Measurements from ENCODE around the gene GH1. TPM values are rescaled to one million over a fixed set of nuclear protein-coding genes. Genes with fewer than 3 reads are reported as not detected.

Gene GH1
- total and polyA plus RNA-seq, 9 of the 15 experiments (the other 6 are each of a cell fraction or from before 2014, with no cell fraction given) = not detected

DNA sequence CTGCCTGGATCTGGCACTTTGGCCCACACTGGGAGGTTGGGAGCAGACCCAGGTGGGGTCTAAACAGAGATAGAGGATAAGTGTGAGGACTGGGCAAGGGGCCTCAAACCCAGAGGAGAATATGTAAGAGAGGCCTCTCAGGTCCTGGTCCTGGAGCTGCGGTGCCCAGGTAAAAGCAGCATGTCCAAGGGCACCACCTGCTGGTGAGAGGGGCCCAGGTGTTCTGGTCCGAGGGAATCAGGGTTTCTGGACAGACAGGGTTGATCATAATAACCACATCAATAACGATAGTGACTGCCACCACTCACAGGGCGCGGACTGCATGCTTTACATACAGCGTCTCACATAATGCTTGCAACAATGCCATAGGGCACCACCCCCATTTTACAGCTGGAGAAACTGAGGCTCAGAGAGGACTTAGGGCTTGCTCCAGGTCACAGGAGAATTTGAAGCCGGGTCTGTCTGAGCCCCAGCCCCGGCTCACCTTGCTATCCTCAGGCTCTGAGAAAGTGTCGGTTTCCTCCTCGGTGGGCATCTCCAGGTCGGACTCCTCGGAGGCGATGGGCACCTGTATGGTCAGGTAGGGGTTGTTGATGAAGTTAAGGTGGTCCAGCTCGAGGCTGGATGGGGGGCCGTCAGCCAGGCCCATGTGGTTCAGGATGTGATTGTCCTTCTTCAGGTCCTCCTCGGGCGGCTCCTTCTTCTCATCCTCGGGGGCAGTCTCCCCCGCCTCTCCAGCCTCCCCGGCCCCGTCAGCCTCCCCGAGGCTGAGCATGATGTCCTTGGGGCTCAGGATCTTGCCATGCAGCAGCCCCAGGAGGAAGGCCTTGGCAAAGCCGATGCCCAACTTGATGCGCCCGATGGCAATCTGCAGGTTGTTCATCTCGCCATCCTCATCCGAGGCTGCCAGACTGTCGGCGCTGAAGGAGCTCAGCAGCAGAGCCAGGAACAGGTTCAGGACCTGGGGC lies 32.6 kb upstream of the GH1 start (continued):
- TF ChIP-seq, protein P1, sequence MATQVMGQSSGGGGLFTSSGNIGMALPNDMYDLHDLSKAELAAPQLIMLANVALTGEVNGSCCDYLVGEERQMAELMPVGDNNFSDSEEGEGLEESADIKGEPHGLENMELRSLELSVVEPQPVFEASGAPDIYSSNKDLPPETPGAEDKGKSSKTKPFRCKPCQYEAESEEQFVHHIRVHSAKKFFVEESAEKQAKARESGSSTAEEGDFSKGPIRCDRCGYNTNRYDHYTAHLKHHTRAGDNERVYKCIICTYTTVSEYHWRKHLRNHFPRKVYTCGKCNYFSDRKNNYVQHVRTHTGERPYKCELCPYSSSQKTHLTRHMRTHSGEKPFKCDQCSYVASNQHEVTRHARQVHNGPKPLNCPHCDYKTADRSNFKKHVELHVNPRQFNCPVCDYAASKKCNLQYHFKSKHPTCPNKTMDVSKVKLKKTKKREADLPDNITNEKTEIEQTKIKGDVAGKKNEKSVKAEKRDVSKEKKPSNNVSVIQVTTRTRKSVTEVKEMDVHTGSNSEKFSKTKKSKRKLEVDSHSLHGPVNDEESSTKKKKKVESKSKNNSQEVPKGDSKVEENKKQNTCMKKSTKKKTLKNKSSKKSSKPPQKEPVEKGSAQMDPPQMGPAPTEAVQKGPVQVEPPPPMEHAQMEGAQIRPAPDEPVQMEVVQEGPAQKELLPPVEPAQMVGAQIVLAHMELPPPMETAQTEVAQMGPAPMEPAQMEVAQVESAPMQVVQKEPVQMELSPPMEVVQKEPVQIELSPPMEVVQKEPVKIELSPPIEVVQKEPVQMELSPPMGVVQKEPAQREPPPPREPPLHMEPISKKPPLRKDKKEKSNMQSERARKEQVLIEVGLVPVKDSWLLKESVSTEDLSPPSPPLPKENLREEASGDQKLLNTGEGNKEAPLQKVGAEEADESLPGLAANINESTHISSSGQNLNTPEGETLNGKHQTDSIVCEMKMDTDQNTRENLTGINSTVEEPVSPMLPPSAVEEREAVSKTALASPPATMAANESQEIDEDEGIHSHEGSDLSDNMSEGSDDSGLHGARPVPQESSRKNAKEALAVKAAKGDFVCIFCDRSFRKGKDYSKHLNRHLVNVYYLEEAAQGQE (IDR thresholded peaks at IDR 0.05; ENCODE audit: borderline replicate concordance) = peak; percentile 14; the same call in 1 of the 2 replicates
- TF ChIP-seq, protein P1 (CRISPR knock-in tag; IDR thresholded peaks at IDR 0.05; ENCODE audit: low read depth) = no peak
- no peak for TF ChIP-seq ZZZ3 (IDR thresholded peaks at IDR 0.05)
- TF ChIP-seq ZNF707 (CRISPR knock-in tag; conservative IDR thresholded peaks at IDR 0.05) = no peak
- TF ChIP-seq, protein P2, sequence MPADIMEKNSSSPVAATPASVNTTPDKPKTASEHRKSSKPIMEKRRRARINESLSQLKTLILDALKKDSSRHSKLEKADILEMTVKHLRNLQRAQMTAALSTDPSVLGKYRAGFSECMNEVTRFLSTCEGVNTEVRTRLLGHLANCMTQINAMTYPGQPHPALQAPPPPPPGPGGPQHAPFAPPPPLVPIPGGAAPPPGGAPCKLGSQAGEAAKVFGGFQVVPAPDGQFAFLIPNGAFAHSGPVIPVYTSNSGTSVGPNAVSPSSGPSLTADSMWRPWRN (IDR thresholded peaks at IDR 0.05; ENCODE audit: low read depth) = no peak
- no peak for TF ChIP-seq MCM7 (IDR thresholded peaks at IDR 0.05)
- TF ChIP-seq SRF (CRISPR knock-in tag; IDR thresholded peaks at IDR 0.05) = no peak
- no peak for TF ChIP-seq DMBX1 (CRISPR knock-in tag; IDR thresholded peaks at IDR 0.05; ENCODE audit: borderline replicate concordance)
- no peak for TF ChIP-seq RBM22 (IDR thresholded peaks at IDR 0.05; ENCODE audit: low read depth, low read length, poor library complexity, severe bottlenecking)
- peak in 1 of 2 experiments; percentile 41; a peak in 2 of 4 replicates for TF ChIP-seq RAD21 (CRISPR knock-in tag; conservative IDR thresholded peaks at IDR 0.05 in 1 of 2, IDR thresholded peaks at IDR 0.05 in 1 of 2)
- TF ChIP-seq, protein P3, sequence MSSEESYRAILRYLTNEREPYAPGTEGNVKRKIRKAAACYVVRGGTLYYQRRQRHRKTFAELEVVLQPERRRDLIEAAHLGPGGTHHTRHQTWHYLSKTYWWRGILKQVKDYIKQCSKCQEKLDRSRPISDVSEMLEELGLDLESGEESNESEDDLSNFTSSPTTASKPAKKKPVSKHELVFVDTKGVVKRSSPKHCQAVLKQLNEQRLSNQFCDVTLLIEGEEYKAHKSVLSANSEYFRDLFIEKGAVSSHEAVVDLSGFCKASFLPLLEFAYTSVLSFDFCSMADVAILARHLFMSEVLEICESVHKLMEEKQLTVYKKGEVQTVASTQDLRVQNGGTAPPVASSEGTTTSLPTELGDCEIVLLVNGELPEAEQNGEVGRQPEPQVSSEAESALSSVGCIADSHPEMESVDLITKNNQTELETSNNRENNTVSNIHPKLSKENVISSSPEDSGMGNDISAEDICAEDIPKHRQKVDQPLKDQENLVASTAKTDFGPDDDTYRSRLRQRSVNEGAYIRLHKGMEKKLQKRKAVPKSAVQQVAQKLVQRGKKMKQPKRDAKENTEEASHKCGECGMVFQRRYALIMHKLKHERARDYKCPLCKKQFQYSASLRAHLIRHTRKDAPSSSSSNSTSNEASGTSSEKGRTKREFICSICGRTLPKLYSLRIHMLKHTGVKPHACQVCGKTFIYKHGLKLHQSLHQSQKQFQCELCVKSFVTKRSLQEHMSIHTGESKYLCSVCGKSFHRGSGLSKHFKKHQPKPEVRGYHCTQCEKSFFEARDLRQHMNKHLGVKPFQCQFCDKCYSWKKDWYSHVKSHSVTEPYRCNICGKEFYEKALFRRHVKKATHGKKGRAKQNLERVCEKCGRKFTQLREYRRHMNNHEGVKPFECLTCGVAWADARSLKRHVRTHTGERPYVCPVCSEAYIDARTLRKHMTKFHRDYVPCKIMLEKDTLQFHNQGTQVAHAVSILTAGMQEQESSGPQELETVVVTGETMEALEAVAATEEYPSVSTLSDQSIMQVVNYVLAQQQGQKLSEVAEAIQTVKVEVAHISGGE (CRISPR knock-in tag; IDR thresholded peaks at IDR 0.05) = no peak
- no peak for TF ChIP-seq RBFOX2 (IDR thresholded peaks at IDR 0.05; ENCODE audit: low read depth, low read length)
- TF ChIP-seq SMAD2 (IDR thresholded peaks at IDR 0.05; ENCODE audit: low read depth, low read length) = no peak

Data from K562 (cell line).